Ishikawa (cell line): Measurements from ENCODE around the gene ZG16B.

ENCODE experiments used
- CEBPB ChIP-seq: IDR thresholded peaks from 2 replicates; pipeline ENCODE4 v1.6.1; 2012
- CREB1 ChIP-seq: IDR thresholded peaks from 2 replicates; pipeline ENCODE4 v1.6.1; 2012; ENCODE audit warnings: low read depth
- EGR1 ChIP-seq: IDR thresholded peaks from 2 replicates; pipeline ENCODE4 v1.6.1; 2012
- EP300 ChIP-seq: IDR thresholded peaks from 2 replicates; pipeline ENCODE4 v1.6.1; 2012; ENCODE audit warnings: borderline replicate concordance
- FOXM1 ChIP-seq: IDR thresholded peaks from 2 replicates; pipeline ENCODE4 v1.6.1; 2012; ENCODE audit warnings: low read depth, borderline replicate concordance
- NFIC ChIP-seq: IDR thresholded peaks from 2 replicates; pipeline ENCODE4 v1.6.1; 2012
- RAD21 ChIP-seq: IDR thresholded peaks from 2 replicates; pipeline ENCODE4 v1.6.1; 2012; ENCODE audit warnings: low read depth
- TAF1 ChIP-seq: IDR thresholded peaks from 2 replicates; pipeline ENCODE4 v1.6.1; 2012; ENCODE audit warnings: low read depth, mild to moderate bottlenecking
- TCF12 ChIP-seq: IDR thresholded peaks from 2 replicates; pipeline ENCODE4 v1.6.1; 2012; ENCODE audit warnings: low read depth
- TEAD4 ChIP-seq: IDR thresholded peaks from 2 replicates; pipeline ENCODE4 v1.6.1; 2012
- YY1 ChIP-seq: IDR thresholded peaks from 2 replicates; pipeline ENCODE4 v1.6.1; 2012; ENCODE audit warnings: low read depth
- ZBTB7A ChIP-seq: IDR thresholded peaks from 2 replicates; pipeline ENCODE4 v1.6.1; 2012; ENCODE audit warnings: low read depth
- TF ChIP-seq, protein P1 (sequence below): IDR thresholded peaks from 2 replicates; pipeline ENCODE4 v1.6.1; 2012
- TF ChIP-seq, protein P2 (sequence below): IDR thresholded peaks from 2 replicates; pipeline ENCODE4 v1.6.1; 2012
- TF ChIP-seq, protein P3 (sequence below): IDR thresholded peaks from 2 replicates; pipeline ENCODE4 v1.6.1; 2012; ENCODE audit warnings: low read depth, mild to moderate bottlenecking

The ZG16B gene

DNA sequence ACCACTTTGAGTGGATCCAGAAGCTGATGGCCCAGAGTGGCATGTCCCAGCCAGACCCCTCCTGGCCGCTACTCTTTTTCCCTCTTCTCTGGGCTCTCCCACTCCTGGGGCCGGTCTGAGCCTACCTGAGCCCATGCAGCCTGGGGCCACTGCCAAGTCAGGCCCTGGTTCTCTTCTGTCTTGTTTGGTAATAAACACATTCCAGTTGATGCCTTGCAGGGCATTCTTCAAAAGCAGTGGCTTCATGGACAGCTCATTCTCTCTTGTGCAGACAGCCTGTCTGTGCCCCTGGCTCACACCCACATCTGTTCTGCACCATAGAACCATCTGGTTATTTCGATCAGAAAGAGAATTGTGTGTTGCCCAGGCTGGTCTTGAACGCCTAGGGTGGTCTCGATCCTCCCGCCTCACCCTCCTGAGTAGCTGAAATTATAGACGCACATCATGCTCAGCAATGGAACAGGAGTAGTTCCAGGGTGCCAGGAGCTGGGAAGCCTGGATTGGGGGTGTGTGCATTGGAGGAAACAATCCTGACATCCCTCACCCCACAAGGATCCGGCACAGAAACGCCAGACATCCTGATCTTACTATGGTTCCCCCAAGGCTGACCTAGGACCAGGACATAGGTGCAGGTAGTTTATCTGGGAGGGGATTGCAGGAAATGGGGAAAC, 8.5 kb upstream of the ZG16B start:
- no peak for TF ChIP-seq EP300
- TF ChIP-seq, protein P1, sequence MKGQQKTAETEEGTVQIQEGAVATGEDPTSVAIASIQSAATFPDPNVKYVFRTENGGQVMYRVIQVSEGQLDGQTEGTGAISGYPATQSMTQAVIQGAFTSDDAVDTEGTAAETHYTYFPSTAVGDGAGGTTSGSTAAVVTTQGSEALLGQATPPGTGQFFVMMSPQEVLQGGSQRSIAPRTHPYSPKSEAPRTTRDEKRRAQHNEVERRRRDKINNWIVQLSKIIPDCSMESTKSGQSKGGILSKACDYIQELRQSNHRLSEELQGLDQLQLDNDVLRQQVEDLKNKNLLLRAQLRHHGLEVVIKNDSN: no peak

DNA sequence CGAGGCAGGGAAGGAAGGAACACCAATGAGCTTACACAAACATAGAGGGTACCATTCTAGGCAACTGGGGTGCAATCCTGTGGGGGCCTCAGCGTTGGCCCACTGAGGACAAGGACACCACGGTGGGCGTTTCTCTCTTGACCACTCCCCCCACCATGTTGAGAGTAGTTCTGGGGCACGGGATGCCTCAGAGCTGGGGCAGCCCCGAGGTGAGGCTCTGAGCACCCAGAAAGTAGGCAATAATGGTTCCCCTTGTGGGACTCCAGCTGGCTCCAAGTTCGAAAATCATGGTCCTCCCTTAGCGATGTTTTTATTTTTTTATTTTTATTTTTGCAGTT, 8.0 kb upstream of the ZG16B start:
- no peak for TF ChIP-seq TEAD4
- TF ChIP-seq TAF1: no peak
- TF ChIP-seq EGR1: no peak
- no peak for TF ChIP-seq NFIC
- TF ChIP-seq CEBPB: no peak
- TF ChIP-seq TCF12: no peak
- no peak for TF ChIP-seq EP300
- TF ChIP-seq, protein P1: no peak
- no peak for TF ChIP-seq FOXM1
- TF ChIP-seq, protein P2, sequence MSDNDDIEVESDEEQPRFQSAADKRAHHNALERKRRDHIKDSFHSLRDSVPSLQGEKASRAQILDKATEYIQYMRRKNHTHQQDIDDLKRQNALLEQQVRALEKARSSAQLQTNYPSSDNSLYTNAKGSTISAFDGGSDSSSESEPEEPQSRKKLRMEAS: no peak
- TF ChIP-seq CREB1: no peak
- TF ChIP-seq RAD21: no peak
- TF ChIP-seq YY1: no peak

DNA sequence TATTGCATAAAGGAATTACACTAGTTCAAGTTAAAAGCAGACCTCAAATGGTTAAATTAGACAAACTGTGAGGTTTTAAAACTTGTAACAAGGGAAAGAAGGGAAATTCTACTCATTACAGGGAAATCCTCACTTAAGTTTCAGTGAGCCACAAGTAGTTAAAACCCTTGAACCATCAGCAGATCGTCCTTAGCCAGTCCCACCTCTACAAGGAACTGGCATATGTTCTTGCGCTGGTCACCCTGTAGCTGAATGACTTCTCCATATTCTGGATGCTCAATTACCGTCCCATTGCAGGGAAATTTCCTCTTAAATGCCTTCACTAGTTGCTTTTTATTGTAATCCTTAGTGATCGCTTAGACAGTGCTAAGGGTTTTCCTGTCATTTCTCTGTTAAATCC, 7.6 kb upstream of the ZG16B start:
- TF ChIP-seq RAD21 (no peak), NFIC (no peak), YY1 (no peak), EGR1 (no peak), ZBTB7A (no peak), TAF1 (no peak), FOXM1 (no peak)

DNA sequence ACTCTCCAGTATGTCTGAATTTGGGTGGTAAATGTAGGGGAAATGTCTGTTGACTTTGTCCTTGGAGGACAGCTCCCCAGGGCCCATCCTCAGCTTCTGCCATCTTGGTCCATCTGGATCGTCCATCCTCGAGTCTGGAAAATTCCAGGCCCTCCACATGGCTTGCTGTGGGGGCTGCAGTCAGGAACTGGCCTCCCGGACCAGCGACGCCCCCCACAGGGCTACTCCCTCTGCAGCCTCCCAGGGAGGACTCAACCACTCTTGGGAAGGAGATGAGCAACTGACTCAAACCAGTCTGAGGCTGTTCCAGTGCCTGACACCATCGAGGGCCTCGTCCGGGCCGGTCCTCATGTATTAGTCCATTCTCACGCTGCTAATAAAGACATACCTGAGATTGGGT, 5.5 kb upstream of the ZG16B start:
- TF ChIP-seq TAF1: no peak

DNA sequence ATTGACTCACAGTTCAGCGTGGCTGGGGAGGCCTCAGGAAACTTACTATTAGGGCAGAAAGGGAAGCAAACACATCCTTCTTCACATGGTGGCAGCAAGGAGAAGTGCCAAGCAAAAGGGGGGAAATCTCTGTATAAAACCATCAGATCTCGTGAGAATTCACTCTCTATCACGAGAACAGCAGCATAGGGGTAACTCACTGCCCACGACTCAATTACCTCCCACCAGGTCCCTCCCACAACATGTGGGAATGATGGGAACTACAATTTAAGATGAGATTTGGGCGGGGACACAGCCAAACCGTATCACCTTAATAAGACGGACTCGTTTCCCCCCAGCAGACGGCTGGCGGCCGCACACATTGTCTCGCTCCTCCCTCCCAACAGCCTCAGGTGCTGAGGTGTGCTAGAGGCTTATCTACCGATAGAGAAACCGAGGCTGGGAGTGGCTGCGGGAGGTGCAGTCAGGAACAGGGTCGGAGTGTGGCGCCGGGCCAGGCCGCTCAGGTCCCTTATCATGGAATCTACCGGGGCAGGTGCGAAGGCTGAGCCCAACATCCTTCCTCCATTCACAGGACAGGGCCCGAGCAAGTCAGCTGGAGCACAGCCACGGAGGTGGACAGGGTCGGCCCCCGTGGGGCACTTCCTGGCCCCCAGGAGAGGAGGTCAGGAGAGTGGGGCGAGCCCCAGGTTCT, 4.9 kb upstream of the ZG16B start:
- TF ChIP-seq CREB1 (no peak), TCF12 (no peak), NFIC (no peak)
- TF ChIP-seq, protein P3, sequence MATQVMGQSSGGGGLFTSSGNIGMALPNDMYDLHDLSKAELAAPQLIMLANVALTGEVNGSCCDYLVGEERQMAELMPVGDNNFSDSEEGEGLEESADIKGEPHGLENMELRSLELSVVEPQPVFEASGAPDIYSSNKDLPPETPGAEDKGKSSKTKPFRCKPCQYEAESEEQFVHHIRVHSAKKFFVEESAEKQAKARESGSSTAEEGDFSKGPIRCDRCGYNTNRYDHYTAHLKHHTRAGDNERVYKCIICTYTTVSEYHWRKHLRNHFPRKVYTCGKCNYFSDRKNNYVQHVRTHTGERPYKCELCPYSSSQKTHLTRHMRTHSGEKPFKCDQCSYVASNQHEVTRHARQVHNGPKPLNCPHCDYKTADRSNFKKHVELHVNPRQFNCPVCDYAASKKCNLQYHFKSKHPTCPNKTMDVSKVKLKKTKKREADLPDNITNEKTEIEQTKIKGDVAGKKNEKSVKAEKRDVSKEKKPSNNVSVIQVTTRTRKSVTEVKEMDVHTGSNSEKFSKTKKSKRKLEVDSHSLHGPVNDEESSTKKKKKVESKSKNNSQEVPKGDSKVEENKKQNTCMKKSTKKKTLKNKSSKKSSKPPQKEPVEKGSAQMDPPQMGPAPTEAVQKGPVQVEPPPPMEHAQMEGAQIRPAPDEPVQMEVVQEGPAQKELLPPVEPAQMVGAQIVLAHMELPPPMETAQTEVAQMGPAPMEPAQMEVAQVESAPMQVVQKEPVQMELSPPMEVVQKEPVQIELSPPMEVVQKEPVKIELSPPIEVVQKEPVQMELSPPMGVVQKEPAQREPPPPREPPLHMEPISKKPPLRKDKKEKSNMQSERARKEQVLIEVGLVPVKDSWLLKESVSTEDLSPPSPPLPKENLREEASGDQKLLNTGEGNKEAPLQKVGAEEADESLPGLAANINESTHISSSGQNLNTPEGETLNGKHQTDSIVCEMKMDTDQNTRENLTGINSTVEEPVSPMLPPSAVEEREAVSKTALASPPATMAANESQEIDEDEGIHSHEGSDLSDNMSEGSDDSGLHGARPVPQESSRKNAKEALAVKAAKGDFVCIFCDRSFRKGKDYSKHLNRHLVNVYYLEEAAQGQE: no peak

DNA sequence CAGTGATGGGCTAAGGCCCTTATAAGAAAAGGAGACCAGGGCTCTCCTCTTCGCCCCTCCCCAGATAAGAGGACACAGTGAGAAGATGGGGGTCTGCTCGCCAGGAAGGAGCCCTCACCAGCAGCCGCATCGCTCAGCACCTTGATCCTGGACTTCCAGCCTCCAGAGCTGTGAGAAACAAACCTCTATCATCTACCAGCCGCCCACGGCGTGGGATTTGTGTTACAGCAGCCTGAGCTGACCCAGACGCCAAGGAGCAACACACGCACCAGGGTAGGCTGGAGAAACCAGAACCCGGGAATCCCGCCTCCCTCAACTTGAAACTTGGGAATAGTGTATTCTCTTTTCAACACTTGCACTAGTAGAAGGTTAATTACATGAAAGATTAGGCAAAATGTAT, 4.2 kb upstream of the ZG16B start:
- TF ChIP-seq, protein P2: no peak
- TF ChIP-seq CREB1 (no peak), RAD21 (no peak), FOXM1 (no peak), EP300 (no peak), ZBTB7A (no peak)

DNA sequence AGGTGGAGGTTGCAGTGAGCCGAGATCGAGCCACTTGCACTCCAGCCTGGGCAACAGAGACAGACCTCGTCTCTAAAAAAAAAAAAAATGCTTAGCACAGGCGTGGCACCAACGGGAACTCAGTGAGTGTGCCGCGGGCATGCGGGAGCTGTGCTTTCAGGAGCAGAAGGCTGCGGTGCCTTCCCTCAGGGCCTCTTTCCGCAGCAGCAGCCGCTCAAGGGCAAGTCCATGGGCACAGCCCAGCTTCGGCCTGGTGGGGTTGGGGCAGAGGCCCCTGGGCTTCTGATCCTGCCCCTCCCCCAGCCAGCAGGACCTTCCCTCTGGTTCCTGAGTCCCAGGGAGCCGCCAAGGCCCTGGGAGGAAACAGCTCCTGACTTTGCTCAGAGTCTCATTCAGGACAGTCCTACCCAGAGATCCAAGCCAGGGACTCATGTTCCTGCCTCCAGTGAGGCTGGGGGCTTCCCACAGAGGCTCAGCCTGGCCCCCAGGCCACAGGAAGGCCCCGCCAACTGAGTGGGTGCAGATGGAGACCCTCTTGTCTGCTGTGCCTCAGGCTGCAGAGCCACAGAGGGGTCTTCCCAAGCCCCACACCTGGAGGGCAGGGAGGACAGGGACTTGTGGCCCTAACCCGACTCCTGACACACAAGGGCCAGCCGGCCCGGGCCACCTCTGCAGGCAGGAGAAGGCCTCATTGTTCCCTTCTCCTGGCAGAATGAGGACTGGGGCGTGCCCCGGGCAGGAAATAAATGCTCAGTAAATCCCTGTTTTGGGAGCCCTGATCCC, 3.3 kb upstream of the ZG16B start:
- no peak for TF ChIP-seq TCF12
- TF ChIP-seq YY1: no peak
- TF ChIP-seq, protein P1: no peak
- TF ChIP-seq NFIC: no peak
- TF ChIP-seq RAD21: no peak
- no peak for TF ChIP-seq CREB1

DNA sequence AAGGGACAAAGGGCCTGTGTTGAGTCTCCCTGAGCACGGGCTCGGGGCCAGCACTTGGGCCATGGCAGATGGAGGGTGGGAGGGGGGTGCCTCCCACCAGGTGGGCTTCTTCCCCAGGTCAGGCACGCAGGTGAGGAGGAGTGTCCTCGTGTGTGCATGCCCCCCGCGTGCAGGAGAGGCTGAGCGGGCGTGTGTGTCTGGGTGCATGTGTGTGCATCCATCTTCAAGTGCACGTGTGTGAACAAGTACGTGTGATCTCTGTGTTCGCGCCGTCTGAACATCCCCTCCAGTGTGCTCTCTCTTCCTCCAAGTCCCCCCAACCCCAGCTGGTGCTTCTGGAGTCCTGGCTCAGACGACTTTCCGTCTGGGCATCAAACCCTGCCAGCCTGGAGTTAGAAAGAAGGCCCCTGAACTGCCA, 2.7 kb upstream of the ZG16B start:
- TF ChIP-seq EP300: no peak
